Heart left ventricle (tissue), 16 donors: Measurements from ENCODE around the gene FBP1. TPM values are rescaled to one million over a fixed set of nuclear protein-coding genes. Genes with fewer than 3 reads are reported as not detected.
"Not testable (repeated sequence)": the region's sequence is repeated elsewhere in the genome, so short reads cannot be mapped to it uniquely, and the experiment has no call there.

ENCODE experiments used
- ATAC-seq, 4 donors: fragments of 200-7000 bp; cut with Tn5 transposase; one replicate each; pipeline ENCODE4 v1.9.1; 2020 to 2022; ENCODE audit warnings: moderate library complexity in 4 of 4, mild to moderate bottlenecking in 3 of 4, moderate number of reproducible peaks in 1 of 4
- DNase-seq, 5 donors: peaks; one replicate each; pipeline ENCODE4 v3.0.0-alpha.2; 2020
- H3K27ac ChIP-seq, 12 donors: fragments of 200-600 bp; sonication (generic) in 4 of 12; one replicate each; pipeline versions ENCODE4 v1.5.0 to v1.8.0; 2016 to 2022; ENCODE audit warnings: mild to moderate bottlenecking in 2 of 12
- H3K27me3 ChIP-seq, 9 donors: fragments of 200-600 bp; sonication (generic) in 2 of 9; one replicate each; pipeline versions ENCODE4 v1.5.1 to v1.8.0; 2016 to 2022; ENCODE audit warnings: mild to moderate bottlenecking in 3 of 9
- H3K36me3 ChIP-seq, 9 donors: fragments of 200-600 bp; sonication (generic) in 2 of 9; one replicate each; pipeline versions ENCODE4 v1.5.0 to v1.8.0; 2018 to 2022; ENCODE audit warnings: mild to moderate bottlenecking in 2 of 9
- H3K4me1 ChIP-seq, 12 donors: fragments of 200-600 bp; sonication (generic) in 4 of 12; one replicate each; pipeline versions ENCODE4 v1.5.0 to v1.8.0; 2016 to 2022; ENCODE audit warnings: mild to moderate bottlenecking in 3 of 12
- H3K4me3 ChIP-seq, 12 donors: fragments of 200-600 bp; sonication (generic) in 4 of 12; one replicate each; pipeline versions ENCODE4 v1.5.0 to v1.8.0; 2017 to 2022; ENCODE audit warnings: mild to moderate bottlenecking in 9 of 12, moderate library complexity in 4 of 12
- H3K9me3 ChIP-seq, 12 donors: fragments of 200-600 bp; sonication (generic) in 4 of 12; one replicate each; pipeline versions ENCODE4 v1.5.0 to v1.8.0; 2016 to 2022; ENCODE audit warnings: mild to moderate bottlenecking in 1 of 12
- POLR2A ChIP-seq, 2 donors: fragments of 450-650 bp; IDR thresholded peaks; one replicate each; pipeline ENCODE4 v1.6.1; 2017; ENCODE audit warnings: antibody characterized with exemption in 2 of 2, mild to moderate bottlenecking in 2 of 2, moderate library complexity in 2 of 2
- WGBS, 4 donors: extraction: QIAGEN DNeasy Blood & Tissue Kit in 2 of 4; methylation state at CpG; one replicate each; pipeline versions ENCODE4 v1.1.5 to v1.1.7; 2013 to 2018; 5-methylcytosine and 5-hydroxymethylcytosine counted together
- intact Hi-C, 10 donors: fragments of 100-400 bp; cut with DNase I; formaldehyde crosslinking; loops; one replicate each; pipeline versions ENCODE4 v1.11.1 to v1.14.2; 2022
- polyA plus RNA-seq, 2 donors: library from polyadenylated mRNA; stranded (reverse); fragments of 200-250 nt; gene quantifications; one replicate each; pipeline ENCODE4 v1.2.3, GENCODE V29; 2013
- total RNA-seq, 9 donors: library from RNA; depleted of rRNA in 2 of 9; stranded (reverse); fragments of >200 nt in 2 of 9; fragmentation: NEBNext Ultra II Directional in 3 of 9; extraction: Animal tissue kit (Norgen Biotek cat#: 25700) in 3 of 9; gene quantifications; one replicate each; pipeline versions ENCODE4 v1.1.0 to v1.2.4, GENCODE V29; 2016 to 2023
- TF ChIP-seq, protein P1 (sequence below), 12 donors: fragments of 200-600 bp; sonication (generic) in 4 of 12; IDR thresholded peaks; one replicate each; pipeline versions ENCODE4 v1.5.0 to v1.8.0; 2018 to 2022; ENCODE audit warnings: antibody characterized with exemption in 12 of 12, mild to moderate bottlenecking in 5 of 12
- donor health status: ischemic (EF 13 %, LVEDD 7.1; RV severe dilation, severe dysfunction).
- donor health status: healthy with polysubstance abuse.
- donor health status: DM: no; HTN: yes; CAD: no.
- donor health status: DM: no; HTN: no; CAD: no.
- donor health status: ischemic (EF 25% LVEDD 6.9; RV normal size, moderate dysfunction).
- donor health status: ischemic (EF 25% LVEDD 5.7; RV mildly dilated, moderate dysfunction).
- donor health status: healthy.
- donor health status: DM: yes; HTN: yes; CAD: no.
- donor health status: ischemic (EF 35%, LVEDD 5.7; RV mildly dilated, moderate dysfunction).
- donor health status: nonischemic (EF 11% LVEDD 7.7; RV severe dilation, severe dysfunction).
- donor health status: DM: yes; HTN: yes; CAD: no.
- donor health status: PGD.
- donor health status: ischemic (EF 29% LVEDD 5.4; RV normal size, mild dysfunction).
- donor health status: nonischemic (EF 23%, LVEDD 6.1; RV moderate dilation, normal function).

Gene FBP1
- total and polyA plus RNA-seq, 11 donors, result 0.50 to 18.5 (median 0.94) TPM

DNA sequence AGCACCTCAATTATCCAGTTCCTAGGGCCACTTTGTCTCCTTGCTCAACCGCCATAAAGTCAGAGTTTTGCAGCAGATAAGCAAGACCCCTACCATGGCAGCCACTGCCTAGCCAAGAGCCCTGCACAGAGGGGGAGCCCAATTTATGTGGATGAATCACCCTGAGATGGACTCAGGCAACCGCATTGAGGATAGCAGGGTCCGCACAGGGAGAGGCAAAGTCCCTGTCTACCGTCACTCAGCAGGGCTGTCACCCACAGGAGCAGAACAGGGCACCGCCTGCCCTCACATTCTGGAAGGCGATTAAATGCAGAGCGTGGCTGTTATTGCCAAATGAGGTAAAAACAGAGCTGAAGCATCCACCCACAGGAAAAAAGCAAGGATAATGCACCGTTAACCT lies 47.4 kb downstream of the FBP1 start:
- Histone ChIP-seq H3K27ac (no peak overlapping the region), H3K4me1 (no peaks in the 10 kb centered on the region), H3K27me3 (peaks cover 0 to 23% (median 0%) of the 10 kb centered on the region in 9 donors), H3K9me3 (no peaks in the 10 kb centered on the region), H3K4me3 (no peak overlapping the region), H3K36me3 (no peaks in the 10 kb centered on the region)
- ATAC-seq (no peak), DNase-seq (no peak)
- WGBS, 4 donors, result 66 to 82% (median 77%) methylated on average over 8 of the region's 8 CpGs
- TF ChIP-seq, protein P1, sequence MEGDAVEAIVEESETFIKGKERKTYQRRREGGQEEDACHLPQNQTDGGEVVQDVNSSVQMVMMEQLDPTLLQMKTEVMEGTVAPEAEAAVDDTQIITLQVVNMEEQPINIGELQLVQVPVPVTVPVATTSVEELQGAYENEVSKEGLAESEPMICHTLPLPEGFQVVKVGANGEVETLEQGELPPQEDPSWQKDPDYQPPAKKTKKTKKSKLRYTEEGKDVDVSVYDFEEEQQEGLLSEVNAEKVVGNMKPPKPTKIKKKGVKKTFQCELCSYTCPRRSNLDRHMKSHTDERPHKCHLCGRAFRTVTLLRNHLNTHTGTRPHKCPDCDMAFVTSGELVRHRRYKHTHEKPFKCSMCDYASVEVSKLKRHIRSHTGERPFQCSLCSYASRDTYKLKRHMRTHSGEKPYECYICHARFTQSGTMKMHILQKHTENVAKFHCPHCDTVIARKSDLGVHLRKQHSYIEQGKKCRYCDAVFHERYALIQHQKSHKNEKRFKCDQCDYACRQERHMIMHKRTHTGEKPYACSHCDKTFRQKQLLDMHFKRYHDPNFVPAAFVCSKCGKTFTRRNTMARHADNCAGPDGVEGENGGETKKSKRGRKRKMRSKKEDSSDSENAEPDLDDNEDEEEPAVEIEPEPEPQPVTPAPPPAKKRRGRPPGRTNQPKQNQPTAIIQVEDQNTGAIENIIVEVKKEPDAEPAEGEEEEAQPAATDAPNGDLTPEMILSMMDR (IDR thresholded peaks at IDR 0.05), result no peak
- no peak for TF ChIP-seq POLR2A (IDR thresholded peaks at IDR 0.05)
- intact Hi-C loops, result no loop called here

DNA sequence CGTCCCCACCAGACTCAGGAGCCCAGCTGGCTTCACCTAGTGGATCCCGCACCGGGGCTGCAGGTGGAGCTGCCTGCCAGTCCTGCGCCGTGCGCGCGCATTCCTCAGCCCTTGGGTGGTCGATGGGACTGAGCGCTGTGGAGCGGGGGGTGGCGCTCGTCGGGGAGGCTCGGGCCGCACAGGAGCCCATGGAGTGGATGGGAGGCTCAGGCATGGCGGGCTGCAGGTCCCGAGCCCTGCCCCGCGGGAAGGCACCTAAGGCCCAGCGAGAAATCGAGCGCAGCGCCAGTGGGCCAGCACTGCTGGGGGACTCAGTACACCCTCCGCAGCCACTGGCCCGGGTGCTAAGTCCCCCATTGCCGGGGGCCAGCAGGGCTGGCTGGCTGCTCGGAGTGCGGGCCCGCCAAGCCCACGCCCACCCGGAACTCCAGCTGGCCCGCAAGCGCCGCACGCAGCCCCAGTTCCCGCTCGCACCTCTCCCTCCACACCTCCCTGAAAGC lies 48.2 kb downstream of the FBP1 start:
- H3K4me1 ChIP-seq, ATAC-seq, H3K36me3 ChIP-seq, H3K27ac ChIP-seq, H3K9me3 ChIP-seq, DNase-seq, intact Hi-C loops, H3K4me3 ChIP-seq: not testable (repeated sequence)
- 69 to 97% (median 88%) methylated on average over 13 to 37 of the region's 38 CpGs for WGBS, 4 donors
- peaks cover 0 to 17% (median 0%) of the 10 kb centered on the region in 9 donors for H3K27me3 ChIP-seq

DNA sequence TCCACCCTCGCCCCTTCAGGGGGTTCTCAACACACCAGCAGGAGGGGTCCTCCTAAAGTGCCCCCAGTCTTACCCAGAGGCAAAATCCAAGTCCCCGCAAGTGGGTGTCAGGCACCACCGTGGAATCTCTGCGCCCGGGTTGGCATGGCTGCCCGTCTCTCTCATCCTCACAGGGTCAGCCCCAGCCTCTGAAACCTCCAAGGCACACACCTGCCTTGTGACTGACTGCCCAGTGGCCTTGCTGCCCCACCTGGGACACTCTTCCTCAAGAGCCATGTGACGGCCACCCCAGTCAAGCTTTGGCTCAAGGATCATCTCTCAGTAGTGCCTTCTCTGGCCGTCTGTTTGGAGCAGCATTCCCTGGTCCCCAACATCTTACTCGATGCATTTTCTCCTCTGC lies 50.6 kb downstream of the FBP1 start:
- no peak for DNase-seq
- Histone ChIP-seq H3K27ac (no peak overlapping the region), H3K9me3 (no peaks in the 10 kb centered on the region), H3K4me1 (no peaks in the 10 kb centered on the region), H3K4me3 (no peak overlapping the region), H3K27me3 (peaks cover 0 to 14% (median 0%) of the 10 kb centered on the region in 9 donors), H3K36me3 (no peaks in the 10 kb centered on the region)
- WGBS, 4 donors, result 81 to 92% (median 87%) methylated on average over 8 to 9 of the region's 9 CpGs
- intact Hi-C loops, result loop anchor here in 1 of 10 donors (10.0 kb wide), 1 partner anchor 64 kb away; no protein-coding TSS in a partner anchor
- ATAC-seq, result no peak
- TF ChIP-seq POLR2A (IDR thresholded peaks at IDR 0.05), result no peak
- TF ChIP-seq, protein P1 (IDR thresholded peaks at IDR 0.05), result no peak

DNA sequence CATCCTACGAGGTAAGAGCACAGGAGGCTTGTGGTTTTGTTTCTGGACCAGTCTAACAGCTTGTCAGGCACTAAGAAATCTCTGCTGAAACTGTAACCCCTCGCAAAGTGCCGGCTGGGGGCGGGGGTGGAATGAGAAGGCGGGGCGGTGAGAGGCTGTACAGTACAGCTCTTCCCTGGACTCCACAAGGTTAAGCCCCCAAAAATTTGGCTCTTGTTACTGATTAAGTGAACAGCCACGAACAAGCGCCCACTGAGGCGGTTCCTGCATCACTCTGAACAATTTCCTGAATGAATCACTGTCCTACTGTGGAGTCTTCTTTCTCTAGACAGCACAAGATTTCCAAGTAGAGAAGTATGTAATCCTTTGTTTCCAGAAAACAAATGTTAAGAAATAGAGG lies 52.5 kb downstream of the FBP1 start:
- no peak for ATAC-seq
- no peak for DNase-seq
- H3K27ac ChIP-seq, result no peak overlapping the region
- peaks cover 0 to 14% (median 0%) of the 10 kb centered on the region in 9 donors for H3K27me3 ChIP-seq
- WGBS, 4 donors, result 47 to 63% (median 61%) methylated on average over 9 of the region's 9 CpGs
- intact Hi-C loops, result loop anchor here in 1 of 10 donors (10.0 kb wide), 1 partner anchor 62 kb away; no protein-coding TSS in a partner anchor
- H3K9me3 ChIP-seq, result no peaks in the 10 kb centered on the region
- H3K36me3 ChIP-seq, result no peaks in the 10 kb centered on the region
- no peaks in the 10 kb centered on the region for H3K4me1 ChIP-seq
- peak overlapping the region in 1 of 12 donors; percentile 20 for H3K4me3 ChIP-seq
- no peak for TF ChIP-seq POLR2A (IDR thresholded peaks at IDR 0.05)
- TF ChIP-seq, protein P1 (IDR thresholded peaks at IDR 0.05), result no peak

DNA sequence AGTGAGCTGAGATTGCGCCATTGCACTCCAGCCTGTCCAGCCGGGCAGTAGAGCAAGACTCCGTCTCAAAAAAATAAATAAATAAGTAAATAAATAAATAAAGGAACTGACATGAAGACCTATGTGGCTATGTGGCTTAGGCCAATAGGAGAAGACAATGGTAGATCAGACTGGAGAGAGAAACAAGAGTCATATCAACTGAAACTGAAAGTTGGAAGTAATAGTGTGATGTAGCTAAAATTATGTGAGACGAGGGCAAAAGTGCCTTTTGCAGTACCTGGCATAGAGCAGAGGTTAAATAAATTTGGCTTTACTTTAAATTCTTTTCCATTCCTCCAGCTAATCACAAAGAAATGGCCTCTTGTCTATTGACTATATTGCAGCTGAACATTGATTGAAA lies 53.0 kb downstream of the FBP1 start:
- intact Hi-C loops, result loop anchor here in 1 of 10 donors (10.0 kb wide), 1 partner anchor 62 kb away; no protein-coding TSS in a partner anchor

More for the DNA sequence above, 53.0 kb downstream of the FBP1 start:
- Histone ChIP-seq H3K27ac (no peak overlapping the region), H3K36me3 (no peaks in the 10 kb centered on the region), H3K27me3 (peaks cover 0 to 14% (median 0%) of the 10 kb centered on the region in 9 donors), H3K9me3 (no peaks in the 10 kb centered on the region), H3K4me3 (peak overlapping the region in 1 of 12 donors; percentile 20), H3K4me1 (no peaks in the 10 kb centered on the region)
- ATAC-seq (no peak), DNase-seq (no peak)
- 78 to 86% (median 85%) methylated on average over 4 of the region's 4 CpGs for WGBS, 4 donors
- TF ChIP-seq, protein P1 (IDR thresholded peaks at IDR 0.05), result no peak
- TF ChIP-seq POLR2A (IDR thresholded peaks at IDR 0.05), result no peak
